ENCODE results near the gene SEMA3B.

GRCh38 chr3:50293079-50293801 is 24.3 kb downstream of the SEMA3B start:
- no peak for TF ChIP-seq CTCF (IDR thresholded peaks at IDR 0.05; ENCODE audit: poor library complexity)
- no peak for TF ChIP-seq EZH2 (IDR thresholded peaks at IDR 0.05; ENCODE audit: borderline replicate concordance)
- TF ChIP-seq EZH2phosphoT487 (IDR thresholded peaks at IDR 0.05; ENCODE audit: low read depth, severe bottlenecking, unreplicated experiment), result no peak

Measured in hepatocyte (in vitro differentiated cells).